HG03196 (cell line): ENCODE results near the gene TMEM62.

Source experiments
- ATAC-seq: cut with Tn5 transposase; IDR thresholded peaks from one replicate; pipeline ENCODE4 v1.9.1; 2021; ENCODE audit not compliant: unreplicated experiment

Gene TMEM62

DNA sequence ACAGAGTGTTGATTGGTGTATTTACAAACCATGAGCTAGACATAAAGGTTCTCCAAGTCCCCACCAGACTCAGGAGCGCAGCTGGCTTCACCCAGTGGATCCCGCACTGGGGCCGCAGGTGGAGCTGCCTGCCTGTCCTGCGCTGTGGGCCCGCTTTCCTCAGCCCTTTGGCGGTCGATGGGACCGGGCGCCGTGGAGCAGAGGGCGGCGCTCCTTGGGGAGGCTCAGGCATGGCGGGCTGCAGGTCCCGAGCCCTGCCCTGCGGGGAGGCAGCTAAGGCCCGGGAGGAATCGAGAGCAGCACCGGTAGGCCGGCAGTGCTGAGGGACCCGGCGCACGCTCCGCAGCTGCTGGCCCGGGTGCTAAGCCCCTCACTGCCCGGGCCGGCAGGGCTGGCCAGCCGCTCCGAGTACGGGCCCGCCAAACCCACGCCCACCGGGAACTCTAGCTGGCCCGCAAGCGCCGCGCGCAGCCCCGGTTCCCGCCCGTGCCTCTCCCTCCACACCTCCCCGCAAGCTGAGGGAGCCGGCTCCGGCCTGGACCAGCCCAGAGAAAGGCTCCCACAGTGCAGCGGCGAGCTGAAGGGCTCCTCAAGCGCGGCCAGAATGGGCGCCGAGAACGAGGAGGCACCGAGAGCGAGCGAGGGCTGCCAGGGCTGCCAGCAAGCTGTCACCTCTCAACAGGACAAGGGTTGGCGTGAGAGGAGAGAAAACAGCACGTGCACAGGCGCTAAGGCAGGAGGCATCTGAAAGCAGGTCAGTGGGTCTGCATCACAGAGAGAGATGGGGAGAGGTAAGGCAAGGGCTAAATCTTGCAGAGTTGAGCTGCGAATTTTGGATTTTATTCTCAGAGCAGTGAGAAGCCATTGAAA is 93.3 kb downstream of the TMEM62 start:
- ATAC-seq: no peak

DNA sequence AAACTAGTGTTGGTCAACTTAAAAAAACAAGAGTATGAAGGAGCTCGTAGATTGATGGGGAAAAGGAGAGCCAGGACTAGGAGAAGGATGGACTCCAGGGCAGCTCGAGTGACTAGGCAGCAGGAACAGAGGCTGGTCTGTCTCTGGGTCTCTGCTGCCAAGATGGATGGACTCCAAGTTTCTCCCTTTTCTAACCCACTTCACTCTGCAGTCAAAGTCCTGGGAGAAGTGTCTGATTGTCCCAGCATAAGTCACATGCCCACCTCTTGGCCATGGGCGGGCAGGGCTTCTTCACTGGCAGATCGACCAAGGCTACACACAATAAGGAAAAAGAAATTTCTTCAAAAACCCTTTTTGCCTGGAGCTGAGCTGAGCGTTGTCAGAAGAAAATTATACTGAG is 96.6 kb downstream of the TMEM62 start:
- ATAC-seq: no peak

DNA sequence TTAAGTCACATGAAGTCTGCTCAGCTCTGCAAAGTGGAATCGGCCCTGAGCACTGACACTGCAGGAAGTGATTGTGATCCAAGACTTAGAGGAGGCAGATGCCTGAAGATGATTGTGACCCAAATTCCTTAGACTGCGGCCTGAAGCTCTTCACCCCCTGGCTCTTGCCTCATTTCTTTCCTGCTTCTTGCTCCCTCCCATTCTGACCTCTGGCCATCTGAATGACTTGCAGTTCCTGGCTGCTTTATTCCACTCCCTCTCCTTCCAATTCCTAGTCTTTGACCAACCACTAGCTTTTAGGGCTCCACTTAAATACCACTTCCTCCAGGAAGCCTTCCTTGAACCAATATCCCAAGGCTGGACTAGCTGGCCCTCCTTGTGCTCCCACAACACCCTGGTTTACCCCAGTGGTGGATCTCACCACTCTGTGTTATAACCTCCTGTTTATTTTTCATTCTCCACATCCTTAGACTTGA is 97.3 kb downstream of the TMEM62 start:
- no peak for ATAC-seq

GRCh38 chr15:43232289-43232874 is 99.0 kb downstream of the TMEM62 start:
- no peak for ATAC-seq
